Small intestine (tissue), 7 donors: Measurements from ENCODE around the gene IL1RAPL2. TPM values are rescaled to one million over a fixed set of nuclear protein-coding genes. Genes with fewer than 3 reads are reported as not detected.

Source experiments
- DNase-seq, 2 donors: peaks; one replicate each; pipeline versions ENCODE4 v3.0.0 to v3.0.0-alpha.2; 2013
- FAIRE-seq: peaks from 2 replicates; lab custom pipeline; 2012; peaks lifted over from hg19 to GRCh38; lab: Jason Lieb, UNC
- H3K27ac ChIP-seq, 3 donors: one replicate each; pipeline ENCODE4 v1.5.1; 2013; ENCODE audit warnings: low read length in 2 of 3, mild to moderate bottlenecking in 2 of 3, control low read depth in 1 of 3, inconsistent platforms in 1 of 3, low read depth in 1 of 3, moderate library complexity in 1 of 3
- H3K27me3 ChIP-seq, 3 donors: one replicate each; pipeline ENCODE4 v1.6.1; 2013; ENCODE audit warnings: low read length in 3 of 3, inconsistent platforms in 1 of 3; ENCODE audit not compliant: control insufficient read depth in 3 of 3, insufficient read depth in 3 of 3
- H3K36me3 ChIP-seq, 3 donors: one replicate each; pipeline ENCODE4 v1.6.1; 2013; ENCODE audit warnings: low read length in 3 of 3, inconsistent platforms in 1 of 3, low read depth in 1 of 3, mild to moderate bottlenecking in 1 of 3, moderate library complexity in 1 of 3; ENCODE audit not compliant: control insufficient read depth in 3 of 3, insufficient read depth in 2 of 3
- H3K4me1 ChIP-seq, 3 donors: one replicate each; pipeline ENCODE4 v1.6.1; 2013; ENCODE audit warnings: low read length in 2 of 3, inconsistent platforms in 1 of 3, low read depth in 1 of 3, mild to moderate bottlenecking in 1 of 3, moderate library complexity in 1 of 3; ENCODE audit not compliant: control insufficient read depth in 3 of 3, insufficient read depth in 2 of 3
- H3K4me3 ChIP-seq, 3 donors: one replicate each; pipeline ENCODE4 v1.5.1; 2013; ENCODE audit warnings: low read length in 3 of 3, control low read depth in 1 of 3, inconsistent platforms in 1 of 3, low read depth in 1 of 3, mild to moderate bottlenecking in 1 of 3, moderate library complexity in 1 of 3
- H3K9me3 ChIP-seq, 2 donors: one replicate each; pipeline ENCODE4 v1.6.1; 2013; ENCODE audit warnings: low read depth in 1 of 2, low read length in 1 of 2; ENCODE audit not compliant: control insufficient read depth in 2 of 2, insufficient read depth in 1 of 2
- WGBS, 3 donors: extraction: QIAGEN DNeasy Blood & Tissue Kit; methylation state at CpG; one replicate each; pipeline ENCODE4 v1.1.7; 2013; 5-methylcytosine and 5-hydroxymethylcytosine counted together
- polyA plus RNA-seq, 4 donors: library from polyadenylated mRNA; stranded (reverse) in 3 of 4; unstranded in 1 of 4; fragments of 200-250 nt in 3 of 4; fragments of 120-200 nt in 1 of 4; gene quantifications; one replicate each; pipeline versions ENCODE4 v1.2.1 to v1.2.3, GENCODE V29; 2013
- donor health status: healthy with polysubstance abuse.
- donor health status: control.
- donor health status: control.
- donor health status: Bipolar disorder and iron deficiency.
- donor health status: healthy.

IL1RAPL2 gene
- polyA plus RNA-seq, 4 donors, result 0.03 TPM; not detected in 3

GRCh38 chrX:105477351-105477750 is 911.4 kb downstream of the IL1RAPL2 start:
- H3K27me3 ChIP-seq, result no peaks in the 10 kb centered on the region
- H3K4me3 ChIP-seq, result no peak overlapping the region
- 86 to 90% (median 86%) methylated on average over 1 of the region's 1 CpG for WGBS, 3 donors
- no peak for DNase-seq
- H3K9me3 ChIP-seq, result no peaks in the 10 kb centered on the region
- FAIRE-seq, result no peak
- H3K4me1 ChIP-seq, result no peaks in the 10 kb centered on the region
- H3K27ac ChIP-seq, result no peak overlapping the region
- no peaks in the 10 kb centered on the region for H3K36me3 ChIP-seq

DNA sequence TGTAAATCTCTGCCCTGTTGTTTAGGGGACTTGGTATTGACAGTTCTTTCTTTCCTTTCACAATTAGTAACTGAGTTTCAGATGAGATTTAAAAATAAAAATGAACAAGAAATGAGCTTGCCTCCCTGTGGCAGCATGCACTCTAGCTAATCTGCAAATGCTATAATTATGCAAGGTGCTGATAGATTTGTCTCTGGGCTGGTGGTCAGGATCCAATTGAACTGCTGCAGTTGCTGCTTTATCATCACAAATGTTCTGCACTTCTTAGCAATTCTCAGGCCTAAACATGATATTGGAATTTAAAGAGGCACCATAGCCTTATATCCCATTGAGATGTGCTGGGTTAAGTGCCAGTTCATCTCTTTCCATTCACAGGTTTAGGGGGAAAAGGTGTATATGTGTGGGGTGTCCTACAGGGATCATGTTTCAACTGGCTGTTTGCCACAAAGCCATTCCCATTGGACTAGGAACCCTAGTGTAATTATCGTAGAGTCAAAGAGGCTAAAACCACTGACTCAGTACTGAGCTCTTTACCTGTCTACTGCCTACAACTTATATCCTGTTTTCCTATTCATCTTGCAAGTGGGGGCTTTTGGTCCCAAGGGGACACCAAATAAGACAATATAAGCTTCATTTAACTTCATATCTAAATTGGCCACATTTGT is 914.8 kb downstream of the IL1RAPL2 start:
- Histone ChIP-seq H3K27ac (no peak overlapping the region), H3K36me3 (no peaks in the 10 kb centered on the region), H3K27me3 (no peaks in the 10 kb centered on the region), H3K4me3 (no peak overlapping the region), H3K9me3 (no peaks in the 10 kb centered on the region), H3K4me1 (no peaks in the 10 kb centered on the region)
- DNase-seq (no peak), FAIRE-seq (no peak)
- 69 to 83% (median 77%) methylated on average over 1 of the region's 1 CpG for WGBS, 3 donors

DNA sequence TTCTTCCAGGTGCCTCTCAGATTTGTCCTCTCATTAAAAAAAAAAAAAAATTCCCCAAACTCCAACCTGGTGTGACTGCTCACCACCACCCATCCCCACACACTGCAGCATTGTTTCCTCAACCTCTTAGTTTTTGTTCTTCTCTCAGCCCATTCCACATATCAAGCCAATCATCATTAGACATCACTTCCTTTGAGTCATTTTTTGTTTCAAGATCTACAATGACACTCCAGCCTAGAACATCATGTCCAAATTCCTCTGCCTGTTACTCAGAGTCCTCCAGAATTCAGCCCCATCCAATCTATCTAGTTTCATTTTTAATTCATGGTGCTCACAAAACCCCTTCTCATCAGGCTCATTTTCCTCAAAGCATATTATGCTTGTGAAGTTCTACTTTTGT is 917.0 kb downstream of the IL1RAPL2 start:
- FAIRE-seq (no peak), DNase-seq (no peak)
- no peaks in the 10 kb centered on the region for H3K27me3 ChIP-seq
- H3K4me1 ChIP-seq, result no peaks in the 10 kb centered on the region
- H3K27ac ChIP-seq, result no peak overlapping the region
- H3K9me3 ChIP-seq, result no peaks in the 10 kb centered on the region
- H3K4me3 ChIP-seq, result no peak overlapping the region
- H3K36me3 ChIP-seq, result no peaks in the 10 kb centered on the region

DNA sequence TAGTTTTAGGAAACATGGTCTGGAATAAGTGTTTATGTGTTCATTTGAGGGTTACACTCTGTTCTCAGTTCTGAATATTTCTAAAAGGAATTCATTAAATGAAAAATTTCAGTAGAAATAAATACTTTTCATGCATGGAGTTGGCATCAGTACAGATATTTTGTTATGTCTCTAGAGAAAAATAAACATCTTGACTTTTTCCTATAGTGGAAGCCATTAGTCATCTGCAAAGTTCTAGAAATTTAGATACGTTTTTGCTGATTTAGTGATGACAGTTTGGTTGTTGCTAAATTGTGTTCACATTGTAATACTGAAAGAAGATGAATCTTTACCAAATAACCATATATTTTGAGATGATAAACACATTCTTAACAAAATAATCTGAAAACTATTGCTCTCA is 922.7 kb downstream of the IL1RAPL2 start:
- Histone ChIP-seq H3K9me3 (no peaks in the 10 kb centered on the region), H3K27me3 (no peaks in the 10 kb centered on the region), H3K4me3 (no peak overlapping the region), H3K4me1 (no peaks in the 10 kb centered on the region), H3K27ac (no peak overlapping the region), H3K36me3 (no peaks in the 10 kb centered on the region)
- no peak for DNase-seq
- WGBS, 3 donors, result 28 to 47% (median 32%) methylated on average over 1 of the region's 1 CpG
- no peak for FAIRE-seq

GRCh38 chrX:105495376-105495775 is 929.4 kb downstream of the IL1RAPL2 start:
- Histone ChIP-seq H3K9me3 (no peaks in the 10 kb centered on the region), H3K27ac (no peak overlapping the region), H3K27me3 (no peaks in the 10 kb centered on the region), H3K36me3 (no peaks in the 10 kb centered on the region), H3K4me1 (no peaks in the 10 kb centered on the region), H3K4me3 (no peak overlapping the region)
- no peak for DNase-seq
- FAIRE-seq, result no peak

DNA sequence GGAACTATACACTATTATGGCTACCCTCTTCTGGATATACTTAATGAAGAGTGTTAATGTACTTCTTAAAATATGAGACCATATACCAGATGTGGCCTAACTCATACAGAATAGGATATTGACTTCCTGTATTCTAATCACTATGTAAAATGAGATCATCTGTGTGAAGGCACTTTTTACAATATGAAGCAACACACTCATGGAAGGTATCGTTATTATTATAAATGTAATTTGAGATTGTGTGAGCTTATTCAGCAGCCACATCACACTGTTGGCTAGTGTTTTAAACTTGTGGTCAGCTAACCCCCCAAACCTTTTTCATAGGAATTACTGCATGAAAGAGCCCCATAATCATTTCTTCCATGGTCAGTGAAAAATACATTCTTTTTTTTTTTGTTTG is 936.3 kb downstream of the IL1RAPL2 start:
- Histone ChIP-seq H3K36me3 (no peaks in the 10 kb centered on the region), H3K4me3 (no peak overlapping the region), H3K27ac (no peak overlapping the region), H3K9me3 (no peaks in the 10 kb centered on the region), H3K4me1 (no peaks in the 10 kb centered on the region), H3K27me3 (no peaks in the 10 kb centered on the region)
- WGBS, 3 donors, result 77 to 90% (median 83%) methylated on average over 1 of the region's 1 CpG
- no peak for DNase-seq
- FAIRE-seq, result no peak

DNA sequence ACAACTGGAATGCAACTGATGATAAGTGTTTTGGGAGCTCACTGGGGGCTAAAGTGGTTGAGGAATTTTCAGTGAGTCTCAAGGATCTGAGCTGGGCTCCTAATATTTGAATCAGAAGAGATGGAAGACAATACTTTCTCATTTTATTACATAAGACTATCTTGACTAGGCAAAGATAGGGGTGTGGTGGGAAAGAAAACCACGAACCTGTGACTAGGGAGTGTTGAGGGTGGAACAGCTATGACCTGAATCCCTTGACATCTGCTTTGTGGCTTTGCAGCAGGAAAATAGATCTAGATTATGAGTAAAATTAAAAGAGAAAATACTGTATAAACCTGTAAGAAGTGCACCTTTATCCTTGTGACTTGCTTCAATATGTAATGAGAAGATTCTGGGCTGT is 949.6 kb downstream of the IL1RAPL2 start:
- H3K4me1 ChIP-seq, result no peaks in the 10 kb centered on the region
- WGBS, 3 donors, result 30 to 63% (median 61%) methylated on average over 1 of the region's 1 CpG
- no peaks in the 10 kb centered on the region for H3K36me3 ChIP-seq
- no peak for DNase-seq
- H3K9me3 ChIP-seq, result no peaks in the 10 kb centered on the region
- no peaks in the 10 kb centered on the region for H3K27me3 ChIP-seq
- no peak for FAIRE-seq
- no peak overlapping the region for H3K27ac ChIP-seq
- no peak overlapping the region for H3K4me3 ChIP-seq

GRCh38 chrX:105526431-105526830 is 960.4 kb downstream of the IL1RAPL2 start:
- Histone ChIP-seq H3K27ac (no peak overlapping the region), H3K4me3 (no peak overlapping the region), H3K36me3 (no peaks in the 10 kb centered on the region), H3K27me3 (no peaks in the 10 kb centered on the region), H3K9me3 (no peaks in the 10 kb centered on the region), H3K4me1 (no peaks in the 10 kb centered on the region)
- DNase-seq (no peak), FAIRE-seq (no peak)
- WGBS, 3 donors, result 83 to 89% (median 85%) methylated on average over 1 of the region's 1 CpG

DNA sequence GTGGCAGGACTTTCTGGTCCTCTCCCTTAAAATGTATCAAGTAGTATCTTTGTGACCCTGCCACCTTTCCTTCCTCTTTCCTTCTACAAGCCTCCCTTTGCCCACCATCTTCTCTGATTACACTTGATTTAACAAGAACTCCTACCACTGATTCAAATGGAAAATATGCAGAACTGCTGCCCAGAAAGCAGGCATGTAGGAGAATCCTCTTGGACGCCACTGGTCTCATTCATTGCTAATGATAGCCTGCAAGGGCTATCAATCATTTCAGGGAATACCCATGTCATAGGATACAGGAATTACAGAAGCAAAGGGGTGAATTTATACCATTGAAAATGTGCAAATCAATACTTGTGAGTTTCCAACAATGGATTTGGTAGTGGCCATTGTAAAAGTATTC is 961.8 kb downstream of the IL1RAPL2 start:
- H3K27me3 ChIP-seq, result no peaks in the 10 kb centered on the region
- H3K4me3 ChIP-seq, result no peak overlapping the region
- 12 to 39% (median 13%) methylated on average over 1 of the region's 1 CpG for WGBS, 3 donors
- no peaks in the 10 kb centered on the region for H3K4me1 ChIP-seq
- FAIRE-seq (no peak), DNase-seq (no peak)
- H3K27ac ChIP-seq, result no peak overlapping the region
- H3K9me3 ChIP-seq, result no peaks in the 10 kb centered on the region
- no peaks in the 10 kb centered on the region for H3K36me3 ChIP-seq
